ENCODE data around the gene PLXNA2. TPM values are rescaled to one million over a fixed set of nuclear protein-coding genes. Genes with fewer than 3 reads are reported as not detected.

PLXNA2 gene
- total and polyA plus RNA-seq, 2 of the 8 experiments (the other 6 are each of a cell fraction or from before 2014, with no cell fraction given): 0.33 to 1.5 TPM

GRCh38 chr1:208198236-208198635, 45.9 kb downstream of the PLXNA2 start:
- 83% methylated on average over 8 of the region's 8 CpGs; no CpG with 5 or more reads in 1 of the 2 experiments for WGBS, 2 experiments (ENCODE audit: extremely low coverage in 1 of 2, insufficient coverage in 1 of 2, insufficient read length in 1 of 2, insufficient replicate concordance in 2 of 2, low coverage in 1 of 2, low lambda C conversion rate in 2 of 2, missing lambda C conversion rate in 1 of 2)
- DNase-seq (ENCODE audit: low read depth in 1 of 2, low spot score in 2 of 2): no peak
- Histone ChIP-seq H3K56ac (replicated peaks; ENCODE audit: insufficient read length, low read depth, low read length) (no peak overlapping the region), H3K27me3 (replicated peaks in 1 of 4; ENCODE audit: control insufficient read depth in 3 of 4, extremely low read depth in 1 of 4, insufficient read depth in 3 of 4, low read length in 3 of 4) (no peaks in the 10 kb centered on the region), H3K27ac (ENCODE audit: low read depth, low read length) (no peak overlapping the region), H3K9ac (replicated peaks in 1 of 4; ENCODE audit: extremely low read depth in 1 of 4, low read depth in 3 of 4, low read length in 3 of 4) (no peak overlapping the region), H2BK20ac (ENCODE audit: low read length) (no peak overlapping the region), H3K9me3 (ENCODE audit: insufficient read depth in 2 of 2, low read depth in 1 of 2, low read length in 1 of 2) (no peaks in the 10 kb centered on the region), H4K8ac (ENCODE audit: extremely low read depth, insufficient read depth, low read length) (no peak overlapping the region), H3K23me2 (ENCODE audit: low read depth, low read length) (no peaks in the 10 kb centered on the region), H2BK15ac (ENCODE audit: low read length) (no peak overlapping the region), H2BK120ac (replicated peaks; ENCODE audit: low read depth, low read length) (no peak overlapping the region), H3K18ac (ENCODE audit: extremely low read depth, low read length) (no peak overlapping the region), H3K4me1 (replicated peaks in 1 of 4; ENCODE audit: control insufficient read depth in 3 of 4, insufficient read depth in 4 of 4, low read length in 3 of 4) (peaks cover 0 to 7% (median 0%) of the 10 kb centered on the region in 4 experiments; a peak in 2 of 7 replicates), H2BK5ac (ENCODE audit: low read depth, low read length) (no peak overlapping the region), H3K79me2 (ENCODE audit: control insufficient read depth in 1 of 2, insufficient read depth in 2 of 2, low read length in 2 of 2) (no peaks in the 10 kb centered on the region), H3K4me3 (ENCODE audit: extremely low read depth in 1 of 4, insufficient read depth in 2 of 4, low read depth in 3 of 4, low read length in 4 of 4) (no peak overlapping the region), H3K4ac (replicated peaks; ENCODE audit: insufficient read length, low read depth, low read length) (no peak overlapping the region), H2BK12ac (ENCODE audit: low read depth, low read length) (no peak overlapping the region), H2AK5ac (ENCODE audit: low read depth, low read length) (no peak overlapping the region), H4K91ac (replicated peaks; ENCODE audit: insufficient read length, low read length) (no peak overlapping the region), H2AFZ (ENCODE audit: low read length) (no peak overlapping the region), H4K5ac (ENCODE audit: insufficient read length, low read depth, low read length) (no peak overlapping the region), H3K14ac (ENCODE audit: insufficient read length) (no peak overlapping the region), H3K36me3 (ENCODE audit: control insufficient read depth in 2 of 4, insufficient read depth in 4 of 4, low read length in 3 of 4) (no peaks in the 10 kb centered on the region), H3K23ac (ENCODE audit: insufficient read length) (no peak overlapping the region), H4K20me1 (replicated peaks in 1 of 2; ENCODE audit: control insufficient read depth in 1 of 2, insufficient read depth in 2 of 2, low read length in 2 of 2) (no peaks in the 10 kb centered on the region), H3K79me1 (ENCODE audit: low read depth, low read length) (no peaks in the 10 kb centered on the region), H3K4me2 (ENCODE audit: insufficient read depth in 1 of 2, low read depth in 2 of 2, low read length in 2 of 2) (no peak overlapping the region; a peak in 1 of 4 replicates)
- POLR2A ChIA-PET (ENCODE audit: partially characterized antibody): interaction anchor here (0.9 kb wide), 1 partner anchor 9 kb away, joined by 3 read pairs; no protein-coding TSS in a partner anchor
- FAIRE-seq: no peak
- CTCF ChIA-PET (ENCODE audit: partially characterized antibody): interaction anchor here (0.9 to 2.1 kb wide), 10 partner anchors 8 to 176 kb away, joined by 3 to 14 read pairs (median 4); no protein-coding TSS in a partner anchor
- TF ChIP-seq BCL11A (IDR thresholded peaks at IDR 0.05; ENCODE audit: low read depth in 2 of 2, low read length in 2 of 2) (no peak), USF2 (IDR thresholded peaks at IDR 0.05; ENCODE audit: low read length) (no peak), EZH2 (IDR thresholded peaks at IDR 0.05; ENCODE audit: low read depth, low read length, severe bottlenecking) (no peak), TBP (IDR thresholded peaks at IDR 0.05; ENCODE audit: low read depth, low read length) (no peak), CTBP2 (IDR thresholded peaks at IDR 0.05; ENCODE audit: borderline replicate concordance, insufficient read depth, insufficient read length, low read length) (no peak), ATF3 (IDR thresholded peaks at IDR 0.05; ENCODE audit: insufficient read depth, low read depth, low read length) (no peak), SIN3A (conservative IDR thresholded peaks at IDR 0.05 in 1 of 2, IDR thresholded peaks at IDR 0.05 in 1 of 2; ENCODE audit: low read depth in 1 of 2, low read length in 2 of 2) (no peak), SRF (IDR thresholded peaks at IDR 0.05; ENCODE audit: low read depth, low read length) (no peak), SUZ12 (IDR thresholded peaks at IDR 0.05; ENCODE audit: low read length) (no peak), HDAC6 (IDR thresholded peaks at IDR 0.05; ENCODE audit: low read depth, low read length) (no peak), PHF8 (conservative IDR thresholded peaks at IDR 0.05; ENCODE audit: low read depth, low read length) (no peak), JUND (IDR thresholded peaks at IDR 0.05; ENCODE audit: low read length) (no peak)
